ENCODE results near the gene ZNF346.
A peak's percentile ranks its signal among the peaks of the same experiment; 100 is the strongest.

The ZNF346 gene

DNA sequence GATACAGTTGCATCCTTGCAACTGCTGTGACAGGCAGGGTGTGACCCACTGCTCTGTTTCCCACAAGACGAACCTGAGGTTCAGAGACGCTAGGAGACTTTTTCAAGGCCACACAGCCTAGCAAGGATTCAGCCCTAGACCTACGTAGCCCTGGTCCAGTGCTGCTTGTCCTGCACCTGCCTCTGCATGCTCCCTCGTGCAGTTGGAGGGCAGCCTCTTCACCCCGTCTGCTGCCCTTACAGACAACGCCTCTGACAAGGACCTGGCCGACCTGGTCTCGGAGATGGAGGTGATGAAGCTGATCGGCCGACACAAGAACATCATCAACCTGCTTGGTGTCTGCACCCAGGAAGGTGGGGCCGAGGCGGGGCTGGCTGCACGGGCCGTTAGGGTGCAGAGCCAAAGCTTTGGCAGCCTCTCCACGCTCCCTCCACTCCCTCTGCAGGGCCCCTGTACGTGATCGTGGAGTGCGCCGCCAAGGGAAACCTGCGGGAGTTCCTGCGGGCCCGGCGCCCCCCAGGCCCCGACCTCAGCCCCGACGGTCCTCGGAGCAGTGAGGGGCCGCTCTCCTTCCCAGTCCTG, 72.7 kb downstream of the ZNF346 start:
- DNase-seq: no peak

DNA sequence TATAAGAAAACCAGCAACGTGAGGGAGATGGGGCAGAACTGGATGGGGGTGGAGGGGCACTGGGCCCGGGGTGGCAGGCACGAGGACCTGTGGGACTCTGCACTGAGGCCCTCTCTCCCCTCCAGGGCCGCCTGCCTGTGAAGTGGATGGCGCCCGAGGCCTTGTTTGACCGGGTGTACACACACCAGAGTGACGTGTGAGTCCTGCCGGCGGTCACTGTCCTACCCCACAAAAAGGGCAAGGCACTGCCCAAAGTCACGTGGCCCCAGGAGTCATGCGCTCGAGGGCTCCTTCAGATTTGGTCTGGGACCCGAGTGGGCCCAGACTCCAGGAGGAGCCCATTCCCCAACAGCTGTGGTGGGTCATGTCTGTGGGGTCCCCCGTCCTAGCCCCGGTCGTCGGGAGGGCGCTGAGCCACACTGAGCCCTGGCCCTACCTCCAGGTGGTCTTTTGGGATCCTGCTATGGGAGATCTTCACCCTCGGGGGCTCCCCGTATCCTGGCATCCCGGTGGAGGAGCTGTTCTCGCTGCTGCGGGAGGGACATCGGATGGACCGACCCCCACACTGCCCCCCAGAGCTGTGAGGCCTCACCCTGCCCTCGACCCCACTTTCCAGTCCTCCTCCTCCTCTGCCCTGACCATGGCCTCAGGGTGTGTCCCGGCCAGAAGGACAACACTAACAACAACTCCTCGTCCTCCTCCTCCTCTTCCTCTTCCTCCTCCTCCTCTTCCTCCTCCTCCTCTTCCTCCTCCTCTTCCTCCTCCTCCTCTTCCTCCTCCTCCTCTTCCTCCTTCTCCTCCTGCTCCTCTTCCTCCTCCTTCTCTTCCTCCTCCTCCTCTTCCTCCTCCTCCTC, 73.9 kb downstream of the ZNF346 start:
- no peak for DNase-seq

DNA sequence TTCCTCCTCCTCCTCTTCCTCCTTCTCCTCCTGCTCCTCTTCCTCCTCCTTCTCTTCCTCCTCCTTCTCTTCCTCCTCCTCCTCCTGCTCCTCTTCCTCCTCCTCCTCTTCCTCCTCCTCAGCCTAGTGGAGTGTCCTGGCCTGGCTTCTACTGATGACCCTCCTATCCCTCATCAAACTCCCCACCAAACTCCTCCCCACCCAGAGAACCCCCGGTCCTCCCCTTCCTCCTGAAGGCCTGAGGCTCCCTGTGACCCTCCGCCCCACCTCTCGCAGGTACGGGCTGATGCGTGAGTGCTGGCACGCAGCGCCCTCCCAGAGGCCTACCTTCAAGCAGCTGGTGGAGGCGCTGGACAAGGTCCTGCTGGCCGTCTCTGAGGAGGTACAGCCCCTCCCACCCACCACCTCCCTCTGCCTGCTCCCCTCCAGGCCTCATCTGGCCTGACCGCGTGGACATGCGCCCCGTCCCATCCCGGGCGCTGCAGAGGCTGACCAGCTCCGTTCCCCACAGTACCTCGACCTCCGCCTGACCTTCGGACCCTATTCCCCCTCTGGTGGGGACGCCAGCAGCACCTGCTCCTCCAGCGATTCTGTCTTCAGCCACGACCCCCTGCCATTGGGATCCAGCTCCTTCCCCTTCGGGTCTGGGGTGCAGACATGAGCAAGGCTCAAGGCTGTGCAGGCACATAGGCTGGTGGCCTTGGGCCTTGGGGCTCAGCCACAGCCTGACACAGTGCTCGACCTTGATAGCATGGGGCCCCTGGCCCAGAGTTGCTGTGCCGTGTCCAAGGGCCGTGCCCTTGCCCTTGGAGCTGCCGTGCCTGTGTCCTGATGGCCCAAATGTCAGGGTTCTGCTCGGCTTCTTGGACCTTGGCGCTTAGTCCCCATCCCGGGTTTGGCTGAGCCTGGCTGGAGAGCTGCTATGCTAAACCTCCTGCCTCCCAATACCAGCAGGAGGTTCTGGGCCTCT, 74.8 kb downstream of the ZNF346 start:
- DNase-seq: no peak

DNA sequence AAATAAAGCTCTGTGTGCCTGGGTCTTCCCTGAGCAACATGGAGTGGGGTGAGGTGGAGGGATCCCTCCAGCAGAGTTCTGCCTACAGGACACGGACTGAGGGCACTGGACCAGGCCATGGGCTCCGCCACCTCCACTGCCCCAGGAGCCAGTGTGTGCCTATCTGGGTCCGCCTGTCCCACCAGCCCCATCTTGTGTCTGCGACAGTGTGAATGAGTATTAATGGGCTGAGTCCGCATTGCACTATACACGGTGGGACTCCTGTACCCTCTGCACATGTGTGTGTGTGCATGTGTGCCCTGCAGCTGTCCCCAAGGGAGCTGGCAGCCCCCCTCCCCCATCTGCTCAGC, 75.6 kb downstream of the ZNF346 start:
- DNase-seq: no peak

DNA sequence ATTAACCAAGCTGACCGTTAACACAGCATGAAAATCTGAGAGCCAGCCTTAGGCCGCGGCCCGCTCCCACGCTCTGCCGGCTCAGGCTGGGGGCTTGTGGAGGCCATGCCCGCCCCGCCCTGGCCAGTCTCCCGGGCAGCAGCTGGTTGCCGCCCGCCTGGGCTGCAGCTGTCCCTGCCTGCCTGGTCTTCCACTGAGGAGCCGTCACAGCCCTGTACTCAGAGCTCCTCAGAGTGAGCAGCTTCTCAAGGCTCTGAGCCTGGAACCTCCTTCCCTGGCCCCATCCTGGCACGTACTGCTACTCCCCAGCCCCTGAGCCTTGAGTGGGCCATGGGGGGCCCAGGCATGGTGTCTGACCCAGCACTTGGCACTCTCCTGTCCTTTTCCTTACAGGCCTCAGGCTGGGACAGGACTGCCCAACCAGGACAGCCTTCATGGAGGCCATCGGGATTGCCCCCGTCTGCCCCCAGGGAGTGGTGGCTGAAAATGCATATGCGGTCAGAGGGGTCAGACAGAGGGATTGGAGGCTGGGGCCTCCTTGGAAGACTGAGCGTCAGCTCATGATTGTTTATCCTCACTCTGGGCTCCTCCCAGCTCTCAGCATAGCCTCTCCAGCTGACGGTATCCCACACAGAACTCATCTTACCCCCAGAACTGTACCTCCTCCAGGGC, 76.1 kb downstream of the ZNF346 start:
- DNase-seq: no peak

DNA sequence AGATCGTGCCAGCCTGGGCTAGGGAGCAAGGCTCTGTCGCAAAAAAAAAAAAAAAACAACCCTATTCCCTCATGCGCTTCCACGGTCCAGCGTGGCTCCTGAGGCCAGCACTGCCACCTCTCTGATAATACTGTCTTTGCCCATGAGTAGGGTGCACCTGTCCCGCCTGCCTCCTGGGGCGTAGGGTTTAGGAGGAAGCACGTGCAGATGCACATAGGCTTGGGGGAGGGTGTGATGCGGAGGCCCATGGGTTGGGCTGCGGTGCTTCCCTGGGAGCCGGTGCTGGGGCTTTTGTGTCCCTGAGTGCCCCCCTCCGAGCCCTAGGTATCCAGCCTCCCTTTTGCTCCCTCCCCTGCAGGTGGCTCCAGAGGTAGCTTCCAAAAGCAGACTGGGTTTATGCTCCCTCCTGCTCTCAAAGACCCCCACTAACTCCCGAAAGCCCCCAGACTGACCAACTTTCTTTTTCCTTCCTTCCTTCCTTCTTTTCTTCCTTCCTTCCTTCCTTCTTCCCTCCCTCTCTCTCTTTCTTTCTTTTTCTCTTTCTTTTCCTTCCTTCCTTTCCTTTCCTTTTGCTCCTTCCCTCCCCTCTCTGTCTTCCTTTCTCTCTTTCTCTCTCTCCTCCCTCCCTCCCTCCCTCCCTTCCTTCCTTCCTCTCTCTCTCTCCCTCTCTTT, 77.1 kb downstream of the ZNF346 start:
- DNase-seq: no peak

DNA sequence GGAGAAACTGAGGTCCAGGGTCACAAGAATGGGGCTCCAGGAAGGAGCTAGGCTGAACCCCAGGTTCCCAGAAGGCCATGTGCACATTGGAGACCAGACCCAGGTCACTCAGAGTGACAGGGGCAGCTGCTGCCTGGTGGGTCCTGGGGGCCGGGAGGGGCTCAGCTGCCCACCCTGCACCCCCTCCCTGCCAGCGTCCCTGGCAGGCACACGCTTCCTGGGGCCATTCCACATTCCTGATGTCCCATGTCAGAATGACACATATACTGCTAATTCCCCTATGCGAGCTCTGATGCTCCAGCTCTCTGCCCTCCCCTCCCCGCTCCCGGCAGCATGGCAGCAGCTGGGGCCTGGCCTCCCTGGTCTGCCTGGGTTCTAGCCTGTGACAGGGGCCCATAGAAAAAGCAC, 78.2 kb downstream of the ZNF346 start:
- DNase-seq: no peak

DNA sequence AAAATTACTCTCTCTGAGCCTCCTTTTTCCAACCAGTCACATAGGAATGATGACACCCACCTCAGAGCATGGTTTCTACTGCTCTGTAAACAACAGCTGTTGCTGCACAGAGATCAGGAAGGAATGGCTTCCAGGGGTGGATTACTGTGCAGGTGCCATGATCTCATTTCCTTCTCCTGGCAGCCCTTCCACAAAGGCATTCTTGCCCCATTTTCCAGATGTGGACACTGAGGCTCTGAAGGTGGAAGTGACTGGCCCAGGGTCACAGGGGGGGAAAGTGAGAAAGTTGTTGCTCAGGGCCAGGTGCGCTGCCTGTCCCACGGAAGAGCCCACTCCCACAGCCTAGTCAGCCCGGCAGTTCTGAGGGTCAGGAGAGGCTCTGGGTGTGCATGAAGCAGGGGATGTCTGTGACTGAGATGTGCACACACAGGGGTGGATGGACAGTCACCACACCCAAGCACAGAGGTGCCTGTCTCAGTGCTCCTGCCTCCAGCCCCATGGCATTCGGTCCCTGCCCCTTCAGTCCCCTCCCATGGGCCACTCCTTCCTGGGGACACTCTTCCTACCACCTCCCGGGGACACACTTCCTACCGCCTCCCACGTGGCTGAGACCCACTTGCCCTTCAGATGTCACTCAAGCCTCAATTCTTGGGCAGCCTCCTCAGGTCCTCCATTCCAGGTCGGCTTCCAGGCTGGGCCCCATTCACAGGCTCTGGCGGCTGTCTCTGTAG, 81.2 kb downstream of the ZNF346 start:
- DNase-seq: no peak

DNA sequence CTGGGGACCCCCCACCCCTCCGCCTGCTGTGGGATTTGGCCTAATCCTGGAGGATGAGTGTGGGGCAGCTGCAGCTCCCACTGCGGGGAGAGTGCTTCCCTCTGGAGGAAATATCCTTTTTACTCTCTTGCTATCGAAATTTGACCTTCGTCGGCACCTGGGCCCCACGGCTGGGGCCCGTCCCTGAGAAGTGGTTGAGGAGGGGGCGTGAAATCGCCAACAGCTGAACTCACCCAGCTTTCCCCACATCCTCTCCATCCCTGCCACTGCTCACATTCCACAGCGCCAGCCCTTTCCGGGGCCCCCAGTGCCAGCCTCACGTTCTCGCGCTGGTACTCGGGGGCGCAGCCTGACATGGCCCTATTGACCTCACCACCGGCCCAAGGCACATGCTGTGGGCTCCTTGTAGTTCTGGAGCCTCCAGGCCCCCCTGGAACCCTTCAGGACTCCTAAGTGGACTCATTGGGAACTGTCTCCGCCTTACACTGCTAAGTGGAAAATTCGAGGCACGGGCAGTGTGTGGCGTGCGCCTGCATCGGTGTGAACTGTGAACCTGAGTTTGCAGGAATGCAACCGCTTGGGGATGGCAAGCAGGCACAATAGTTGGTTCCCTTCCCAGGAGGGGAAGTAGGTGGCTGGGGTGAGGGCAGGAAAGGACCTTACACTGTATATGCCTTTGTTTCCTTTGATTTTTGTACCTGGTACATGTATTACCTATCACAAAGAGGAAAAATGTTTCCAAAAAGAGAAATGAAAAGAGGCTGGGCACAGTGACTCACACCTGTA, 83.4 kb downstream of the ZNF346 start:
- DNase-seq: no peak

DNA sequence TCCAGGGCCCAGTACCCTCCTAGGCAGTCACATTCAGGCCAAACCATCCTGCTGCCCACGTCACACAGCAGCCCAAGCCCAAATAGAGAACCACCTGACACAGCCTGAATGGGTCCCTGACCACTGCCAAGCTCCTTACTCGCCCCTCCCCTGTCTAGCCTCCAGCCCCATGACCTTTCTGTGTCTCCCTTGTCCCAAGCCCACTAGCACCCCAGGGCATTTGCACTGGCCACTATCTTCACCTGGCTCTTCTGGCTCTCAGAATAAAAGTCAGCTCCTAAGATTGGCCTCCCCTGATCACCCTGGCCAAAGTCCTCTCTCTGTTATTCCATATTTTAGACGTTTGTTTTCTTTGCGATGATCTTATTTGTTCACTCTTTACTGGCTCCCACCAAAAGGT, 84.7 kb downstream of the ZNF346 start:
- no peak for DNase-seq

DNA sequence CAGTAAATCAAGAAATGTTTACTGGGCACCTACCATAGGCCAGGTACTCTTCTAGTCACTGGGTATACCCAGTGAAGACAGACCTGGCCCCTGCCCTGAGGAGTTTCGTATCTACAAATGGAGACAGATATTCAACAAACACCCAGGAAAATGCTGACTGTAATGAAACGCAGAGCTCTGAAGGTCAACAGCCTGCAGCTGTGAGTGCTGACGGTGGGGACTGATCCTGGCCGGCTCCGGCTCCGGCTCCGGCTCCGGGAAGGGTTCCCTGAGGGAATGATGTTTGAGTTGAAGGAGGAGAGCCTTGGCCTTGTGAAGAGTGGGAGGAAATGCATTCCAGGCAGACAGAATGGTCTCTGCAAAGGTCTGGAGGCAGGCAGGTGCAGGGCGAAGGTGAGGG, 87.3 kb downstream of the ZNF346 start:
- no peak for DNase-seq

DNA sequence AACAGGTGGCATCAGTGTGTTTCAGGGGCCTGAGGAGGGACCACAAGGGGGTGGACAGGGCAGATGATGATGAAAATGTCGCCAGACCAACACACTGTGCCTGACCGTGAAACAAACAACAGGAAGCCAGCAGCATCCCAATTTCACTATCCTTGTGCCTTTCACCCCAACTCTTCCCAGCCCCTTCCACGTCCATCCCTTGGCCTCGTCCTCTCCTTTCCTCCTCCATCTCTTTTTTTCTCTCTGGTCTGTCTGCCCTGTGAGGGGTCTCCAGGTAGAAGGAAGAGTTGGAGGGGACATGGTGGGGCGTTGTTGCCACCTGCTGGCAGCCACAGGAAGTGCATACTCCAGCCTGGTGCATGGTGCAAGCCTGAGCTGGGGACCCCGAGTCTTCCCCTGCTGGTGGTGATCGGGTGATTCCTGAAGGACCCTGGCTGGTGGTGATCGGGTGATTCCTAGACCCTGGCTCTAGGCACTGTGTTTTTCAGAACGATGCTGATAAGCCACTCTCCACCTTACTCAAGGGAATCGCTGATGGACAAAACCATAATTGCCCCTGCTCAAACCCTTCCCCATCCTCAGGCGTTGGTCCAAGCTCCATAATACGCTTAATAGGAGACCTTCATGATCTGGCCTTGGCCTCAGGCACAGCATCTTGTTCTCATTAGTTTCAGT, 89.4 kb downstream of the ZNF346 start:
- DNase-seq: peak; percentile 48

DNA sequence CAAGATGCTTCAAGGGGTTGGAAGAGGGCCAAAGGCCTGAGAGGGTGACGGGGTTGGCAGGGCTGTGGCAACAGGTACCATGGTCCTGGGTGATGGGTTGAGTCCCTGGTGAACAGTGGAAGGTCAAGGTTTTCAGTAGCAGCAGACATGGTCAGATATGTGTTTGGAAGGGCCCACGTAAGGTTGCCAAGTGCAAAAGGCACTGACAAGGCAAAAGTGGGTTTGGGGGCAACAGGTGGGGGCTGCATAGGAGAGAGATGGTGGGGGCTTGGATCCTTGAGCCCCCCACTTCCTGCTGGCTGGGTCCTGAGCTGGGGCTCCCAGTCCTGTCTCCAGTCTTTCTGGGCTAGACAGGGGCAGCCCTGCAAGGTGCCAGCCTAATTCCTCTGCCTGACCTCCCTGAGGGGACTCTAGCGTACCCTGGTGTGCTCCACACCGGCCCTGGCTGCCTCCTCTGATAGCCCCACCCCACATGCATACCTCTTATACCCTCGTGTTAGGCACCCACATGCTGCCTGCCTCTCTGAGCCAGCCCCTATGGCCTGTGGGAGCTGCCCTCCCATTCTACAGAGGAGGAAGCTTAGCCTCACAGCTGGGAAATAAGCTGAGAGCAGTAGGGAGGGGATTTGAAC, 90.2 kb downstream of the ZNF346 start:
- no peak for DNase-seq

DNA sequence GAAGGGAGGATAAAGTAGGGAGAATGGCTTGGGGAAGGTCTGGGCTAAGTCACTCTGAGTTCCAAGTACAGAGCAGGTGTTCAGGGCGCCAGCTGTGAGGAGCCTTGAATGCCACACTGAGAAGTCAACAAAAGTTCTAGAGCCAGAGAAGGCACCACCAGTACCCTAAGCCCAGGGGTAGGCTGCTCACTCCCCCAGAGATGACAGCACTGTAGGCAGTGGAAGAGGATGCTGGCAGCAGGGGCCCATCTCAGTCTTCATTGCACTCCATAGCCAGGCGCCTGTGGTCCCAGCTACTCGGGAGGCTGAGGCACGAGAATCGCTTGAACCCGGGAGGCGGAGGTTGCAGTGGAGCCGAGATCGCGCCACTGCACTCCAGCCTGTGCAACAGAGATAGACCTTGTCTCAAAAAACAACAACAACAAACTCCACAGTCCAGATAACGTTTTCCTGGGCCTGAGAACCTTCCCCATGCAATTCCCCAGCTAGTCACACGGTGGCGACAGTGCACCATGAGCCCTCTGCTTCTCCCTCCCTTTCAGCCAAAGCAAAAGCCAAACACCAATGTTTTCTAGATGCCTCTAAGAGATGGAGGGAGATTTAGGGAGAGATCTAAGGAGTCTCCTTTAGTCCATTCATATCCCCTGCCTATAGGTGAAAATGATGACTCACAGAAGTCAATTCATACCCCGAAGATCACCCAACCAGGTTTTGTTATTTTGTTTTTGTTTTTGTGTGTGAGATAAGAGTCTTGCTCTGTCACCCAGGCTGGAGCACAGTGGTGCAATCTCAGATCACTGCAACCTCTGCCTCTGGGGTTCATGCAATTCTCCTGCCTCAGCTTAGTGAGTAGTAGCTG, 91.3 kb downstream of the ZNF346 start:
- DNase-seq: peak; percentile 72

DNA sequence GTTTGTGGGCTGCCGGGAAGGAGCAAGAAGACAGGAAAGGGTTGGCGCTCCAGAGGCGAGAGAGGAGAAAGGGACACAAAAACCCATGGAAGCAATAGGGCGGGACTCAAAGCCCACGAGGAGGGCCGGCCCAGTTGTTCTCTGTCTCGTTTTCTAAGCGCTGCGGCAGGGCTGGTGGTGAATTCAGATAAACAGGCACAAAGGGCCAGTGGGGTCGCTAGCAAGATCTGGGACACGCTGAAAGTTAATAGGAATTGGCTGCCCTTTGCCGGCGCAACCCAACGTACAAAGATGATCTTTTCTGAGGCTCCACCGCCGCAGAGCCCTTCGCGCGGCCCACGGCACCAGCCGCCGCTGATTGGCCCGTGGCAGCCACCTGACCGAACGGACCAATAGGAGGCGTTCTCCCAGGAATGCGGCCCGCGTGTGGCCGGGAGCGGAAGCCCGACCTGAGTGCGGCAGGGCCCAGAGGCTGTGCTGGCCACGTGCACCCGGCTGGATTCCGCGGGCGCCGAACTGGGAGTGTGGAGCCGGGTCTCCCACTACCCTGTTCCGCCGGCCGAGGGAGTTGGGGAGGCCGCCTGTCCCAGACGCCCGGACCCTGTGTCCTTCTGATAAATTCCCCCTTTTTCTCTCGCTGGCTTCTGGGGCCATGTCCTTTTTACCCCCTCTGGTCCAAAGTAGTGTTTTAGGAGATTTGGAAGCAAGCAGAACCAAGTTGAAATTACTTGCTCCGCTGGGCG, 94.3 kb downstream of the ZNF346 start:
- DNase-seq: peak; percentile 83

DNA sequence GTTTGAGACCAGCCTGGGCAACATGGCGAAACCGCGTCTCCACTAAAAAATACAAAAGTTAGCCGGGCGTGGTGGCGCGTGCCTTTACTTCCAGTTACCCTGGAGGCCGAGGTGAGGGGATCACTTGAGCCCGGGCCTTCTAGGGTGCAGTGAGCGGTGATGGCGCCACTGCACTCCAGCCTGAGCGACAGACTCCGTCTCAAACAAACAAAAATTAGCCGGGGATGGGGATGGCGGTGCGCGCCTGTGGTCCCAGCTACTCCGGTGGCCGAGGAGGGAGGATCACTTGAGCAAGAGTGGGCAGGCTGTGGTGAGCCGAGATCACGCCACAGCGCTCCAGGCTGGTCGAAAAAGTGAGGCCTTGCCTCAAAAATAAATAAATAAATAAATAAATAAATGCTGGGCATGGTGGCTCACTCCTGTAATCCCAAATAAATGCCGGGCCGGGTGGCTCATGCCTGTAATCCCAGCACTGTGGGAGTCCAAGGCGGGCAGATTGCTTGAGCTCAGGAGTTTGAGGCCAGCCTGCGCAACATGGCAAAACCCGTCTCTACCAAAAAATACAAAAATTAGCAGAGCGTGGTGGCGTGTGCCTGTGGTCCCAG, 95.0 kb downstream of the ZNF346 start:
- no peak for DNase-seq

DNA sequence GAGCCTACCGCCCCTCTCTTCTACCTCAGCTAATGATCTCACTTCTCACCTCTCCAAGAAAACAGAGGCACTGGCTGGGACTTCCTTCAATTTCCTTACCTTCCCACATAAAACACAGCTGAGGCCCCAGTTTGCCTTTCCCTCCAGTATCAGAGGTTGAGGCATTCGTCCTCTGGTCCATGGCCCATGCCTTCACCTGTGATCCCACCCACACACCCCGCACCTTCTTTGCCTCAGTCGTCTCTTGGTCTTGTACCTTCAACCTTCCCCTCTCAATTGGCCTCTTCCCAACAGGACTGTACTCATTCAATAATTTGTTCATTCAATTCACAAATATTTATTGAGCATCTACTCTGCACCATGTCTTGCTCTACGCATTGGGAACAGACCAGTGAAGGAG, 100.1 kb downstream of the ZNF346 start:
- no peak for DNase-seq
